ENCODE measurements around the gene CREG2.
"Not testable (repeated sequence)": the region's sequence is repeated elsewhere in the genome, so short reads cannot be mapped to it uniquely, and the experiment has no call there.

CREG2 gene

DNA sequence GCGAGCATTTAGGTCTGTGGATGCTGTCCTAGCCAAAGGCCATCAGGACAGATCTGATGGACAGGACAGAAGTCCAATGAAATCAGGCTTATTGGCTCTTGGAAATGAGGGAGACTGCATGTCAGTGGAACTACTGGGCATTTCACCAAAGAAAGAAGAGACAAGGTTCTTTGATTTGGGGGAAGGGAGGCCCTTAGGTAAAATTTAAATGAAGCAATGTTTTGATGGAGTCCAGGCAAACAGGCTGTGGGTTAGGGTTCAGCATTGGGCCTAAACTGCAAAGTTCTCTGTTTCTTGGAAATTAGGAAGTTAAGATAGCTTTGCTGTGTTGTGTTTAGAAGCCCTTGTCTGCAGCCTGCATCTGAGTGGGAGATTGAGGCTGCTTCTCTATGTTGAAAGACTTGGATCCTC lies 47.2 kb downstream of the CREG2 start:
- DNase-seq = no peak

DNA sequence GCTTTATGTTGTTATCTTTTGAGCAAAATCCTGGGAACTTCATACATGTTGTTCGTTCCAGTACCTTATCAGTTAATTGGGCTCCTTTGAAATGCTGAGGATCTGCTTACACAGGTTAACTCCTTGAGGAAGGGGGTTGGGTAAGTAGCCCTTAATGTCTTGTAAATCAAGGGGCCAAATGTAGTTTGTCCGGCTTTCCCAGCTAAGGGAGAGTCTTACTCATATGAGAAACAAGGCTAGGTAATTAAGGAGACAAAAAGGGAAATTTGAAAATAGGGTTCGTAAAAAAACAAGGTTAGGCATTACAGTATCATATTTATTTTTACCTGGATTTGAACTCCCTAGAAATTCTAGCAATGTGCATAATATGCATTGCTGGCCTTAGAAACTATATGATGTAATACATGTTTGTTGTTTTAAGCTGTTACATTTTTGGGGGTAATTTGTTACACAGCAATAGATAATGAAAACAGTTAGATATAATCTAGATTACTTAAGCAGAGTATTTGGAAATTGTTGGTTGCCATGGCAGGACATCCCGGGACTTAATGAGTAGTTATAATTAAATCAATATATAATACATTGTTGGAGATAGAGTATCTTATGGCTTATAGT lies 47.9 kb downstream of the CREG2 start:
- no peak for DNase-seq

DNA sequence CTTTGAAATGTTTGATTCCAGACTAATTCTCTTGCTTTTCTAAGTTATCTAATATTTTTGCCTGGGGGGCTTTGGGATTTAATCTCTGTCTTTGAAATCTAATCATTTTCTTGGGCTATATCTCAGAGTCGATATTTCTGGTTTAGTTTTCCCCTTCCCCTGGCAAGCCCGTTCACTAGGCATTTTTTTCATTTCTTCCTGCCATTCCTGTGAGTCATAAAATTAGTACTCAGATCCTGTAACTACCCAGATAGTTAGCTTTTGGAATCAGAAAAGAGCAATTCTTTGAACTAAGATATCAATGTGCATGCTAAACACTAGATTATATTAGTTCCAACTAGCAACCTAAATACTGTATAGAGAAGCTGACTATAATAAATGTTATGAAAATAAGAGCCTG lies 49.4 kb downstream of the CREG2 start:
- DNase-seq = no peak

DNA sequence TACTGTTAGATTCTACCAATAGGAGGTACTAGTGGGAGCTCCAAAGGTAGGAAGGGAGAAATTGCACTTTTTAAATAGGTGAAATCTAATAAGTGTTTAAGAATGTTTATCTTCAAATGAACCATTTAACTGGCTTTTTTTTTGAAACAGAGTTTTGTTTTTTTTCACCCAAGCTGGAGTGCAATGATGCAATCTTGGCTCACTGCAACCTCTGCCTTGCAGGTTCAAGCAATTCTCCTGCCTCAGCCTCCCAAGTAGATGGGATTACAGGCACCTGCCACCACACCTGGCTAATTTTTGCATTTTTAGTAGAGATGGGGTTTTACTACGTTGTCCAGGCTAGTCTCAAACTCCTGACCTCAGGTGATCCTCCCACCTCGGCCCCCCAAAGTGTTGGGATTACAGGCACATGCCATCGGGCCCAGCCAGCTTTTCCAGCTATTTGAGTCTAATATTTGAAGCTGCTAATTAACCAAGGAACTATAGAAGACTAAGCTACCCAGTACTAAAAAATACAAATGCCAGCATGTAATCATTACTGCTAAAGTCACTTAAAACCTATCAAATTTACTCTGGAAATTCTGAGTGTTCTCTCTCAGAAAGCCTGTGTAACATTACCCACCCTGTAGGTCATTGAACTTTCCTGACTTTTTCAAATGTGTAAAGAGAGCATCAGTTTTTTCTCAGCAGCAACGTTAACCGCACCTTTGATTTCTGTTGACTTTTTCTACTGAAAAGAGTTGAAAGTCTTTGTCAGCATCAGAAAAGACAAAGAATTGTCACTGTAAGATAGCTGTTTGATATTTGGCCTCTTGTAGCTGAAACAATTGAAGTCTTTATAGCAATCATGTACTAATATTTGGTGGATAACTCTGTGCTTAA lies 54.2 kb downstream of the CREG2 start:
- DNase-seq = no peak

DNA sequence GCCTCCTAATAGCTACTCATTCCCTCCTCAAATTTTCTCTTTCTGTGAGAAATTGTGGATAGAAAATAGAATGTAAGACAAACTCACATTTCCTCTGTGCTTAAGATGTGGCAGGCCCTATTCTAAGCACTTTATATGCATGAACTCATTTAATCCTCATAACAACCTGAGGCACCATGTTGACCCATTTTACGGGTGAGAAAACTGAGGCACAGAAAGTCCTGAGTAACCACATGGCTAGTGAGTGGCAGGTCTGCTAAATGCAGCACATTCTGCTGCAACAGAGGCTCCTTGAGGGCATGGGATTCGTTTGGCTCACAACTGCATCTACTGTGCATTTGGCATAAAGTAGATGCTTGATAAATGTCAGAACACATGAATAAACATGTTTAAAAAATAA lies 56.1 kb downstream of the CREG2 start:
- DNase-seq = no peak

DNA sequence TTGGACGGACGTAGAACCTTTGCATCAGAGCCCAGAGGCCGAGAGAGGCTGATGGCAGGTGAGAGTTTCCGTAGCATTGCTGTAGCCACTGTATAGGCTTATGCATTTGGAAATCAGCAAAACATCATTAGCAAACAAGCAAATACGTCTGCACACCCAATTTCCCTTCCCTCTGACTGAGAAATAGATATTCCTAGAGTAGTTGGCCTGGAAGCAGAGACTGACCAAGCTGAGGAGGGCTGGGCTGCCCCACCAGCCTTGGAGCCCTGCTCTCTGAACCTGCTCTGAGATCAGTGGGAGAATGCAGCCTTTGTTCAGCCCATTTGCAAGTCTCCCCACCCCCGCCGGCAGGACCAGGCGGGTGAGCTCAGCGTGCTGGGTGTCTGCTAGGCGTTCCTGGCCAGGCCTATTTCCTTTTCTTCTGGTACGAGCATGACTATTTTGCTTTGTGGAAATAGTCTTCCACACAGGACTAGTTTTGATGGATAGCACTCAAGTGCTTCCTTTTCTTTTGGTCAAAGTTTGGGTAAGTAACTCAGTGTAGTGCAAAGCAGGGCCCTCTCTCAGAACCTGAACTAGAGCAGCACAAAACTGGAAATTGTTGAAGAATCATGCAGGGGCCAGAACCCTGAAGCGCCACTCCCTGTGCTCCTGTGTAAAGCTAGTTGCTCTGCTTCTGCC lies 56.9 kb downstream of the CREG2 start:
- no peak for DNase-seq

DNA sequence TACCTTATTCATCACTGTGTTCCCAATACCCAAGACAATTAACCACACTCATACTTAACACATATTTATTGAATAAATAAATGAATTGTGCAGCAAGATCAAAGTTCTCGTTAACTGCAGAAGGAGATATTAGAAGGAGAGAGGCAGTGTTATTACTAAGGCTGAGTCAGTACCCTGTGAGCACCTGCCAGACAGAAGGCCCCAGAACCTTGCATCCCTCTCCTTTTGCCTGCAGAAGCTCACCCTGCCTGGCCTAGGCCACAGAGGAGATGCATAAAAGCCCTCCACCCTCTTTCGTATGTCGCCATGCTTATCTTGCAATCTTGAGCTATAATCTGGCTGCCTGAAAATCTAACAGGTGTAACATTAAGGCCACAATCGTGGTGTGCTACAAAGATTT lies 58.3 kb downstream of the CREG2 start:
- no peak for DNase-seq

DNA sequence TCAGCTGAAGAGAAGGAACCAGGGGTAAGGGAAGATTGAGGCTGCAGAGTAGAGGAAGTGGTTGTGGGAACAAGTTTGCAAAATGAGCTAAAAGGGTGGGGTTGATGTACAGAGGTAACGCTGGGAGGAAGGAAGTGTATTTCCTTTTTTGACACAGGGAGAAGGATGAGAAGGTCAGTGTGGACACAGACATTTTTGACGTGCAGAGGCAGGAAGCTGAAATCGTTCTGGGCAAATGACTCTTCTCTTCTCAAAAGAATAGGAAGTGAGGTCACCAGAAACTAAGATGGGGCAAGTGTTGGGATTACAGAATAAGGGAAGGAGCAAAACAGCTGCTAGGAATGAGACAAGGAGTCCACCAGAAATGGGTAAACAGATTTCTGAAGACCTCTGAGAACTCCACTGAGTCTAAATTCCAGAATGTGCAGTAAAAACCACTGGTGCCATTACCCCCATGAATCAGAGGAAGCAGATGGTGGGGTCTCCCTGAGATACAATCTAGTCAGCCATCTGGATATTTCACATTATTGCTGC lies 58.8 kb downstream of the CREG2 start:
- DNase-seq = no peak

DNA sequence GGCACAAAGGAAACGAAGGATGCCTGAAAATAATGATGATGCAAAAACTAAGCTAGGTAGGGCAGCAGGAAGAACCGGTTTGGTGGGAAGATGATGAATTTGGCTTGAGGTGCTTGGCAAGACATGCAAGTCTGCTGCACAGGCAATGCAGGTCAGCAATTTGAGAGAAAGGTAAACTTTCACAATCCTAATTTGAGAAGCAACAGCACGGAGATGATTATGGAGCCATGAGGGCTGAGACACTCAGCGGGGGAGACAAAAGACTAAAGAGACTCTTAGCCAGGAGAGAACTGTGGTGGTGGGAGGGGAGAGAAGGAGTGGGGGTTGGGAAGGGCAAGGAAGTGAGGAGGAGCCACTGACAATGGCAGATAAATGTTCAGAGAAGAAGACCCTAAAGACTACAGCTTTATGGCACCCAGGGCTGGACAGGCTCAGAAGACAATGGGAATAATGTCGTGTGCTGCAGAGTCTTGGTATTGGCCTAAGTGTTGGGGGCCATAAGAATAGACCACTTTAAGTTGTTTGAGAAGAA lies 59.4 kb downstream of the CREG2 start:
- DNase-seq = no peak

DNA sequence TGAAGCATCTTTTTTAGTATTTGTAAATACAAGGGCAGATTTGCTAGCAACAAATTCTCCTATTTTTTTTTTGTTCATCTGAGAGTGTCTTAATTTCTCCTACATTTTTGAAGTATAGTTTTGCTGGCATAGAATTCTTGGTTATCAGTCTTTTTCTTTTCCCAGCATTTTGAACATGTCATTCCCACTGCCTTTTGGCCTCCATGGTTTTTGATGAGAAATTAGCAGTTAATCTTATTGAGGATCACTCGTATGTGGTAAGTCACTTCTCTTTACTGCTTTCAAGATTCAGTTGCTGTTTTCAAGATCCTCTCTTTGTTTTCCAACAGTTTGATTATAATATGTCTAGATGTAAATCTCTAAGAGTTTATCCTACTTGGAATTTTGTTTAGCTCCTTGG lies 61.9 kb downstream of the CREG2 start:
- DNase-seq = no peak

DNA sequence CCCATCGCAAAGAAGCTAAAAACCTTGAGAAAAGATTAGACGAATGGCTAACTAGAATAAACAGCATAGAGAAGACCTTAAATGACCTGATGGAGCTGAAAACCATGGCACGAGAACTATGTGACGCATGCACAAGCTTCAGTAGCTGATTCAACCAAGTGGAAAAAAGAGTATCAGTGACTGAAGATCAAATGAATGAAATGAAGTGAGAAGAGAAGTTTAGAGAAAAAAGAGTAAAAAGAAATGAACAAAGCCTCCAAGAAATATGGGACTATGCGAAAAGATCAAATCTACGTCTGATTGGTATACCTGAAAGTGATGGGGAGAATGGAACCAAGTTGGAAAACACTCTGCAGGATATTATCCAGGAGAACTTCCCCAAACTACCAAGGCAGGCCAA lies 70.7 kb downstream of the CREG2 start:
- not testable (repeated sequence) for DNase-seq

DNA sequence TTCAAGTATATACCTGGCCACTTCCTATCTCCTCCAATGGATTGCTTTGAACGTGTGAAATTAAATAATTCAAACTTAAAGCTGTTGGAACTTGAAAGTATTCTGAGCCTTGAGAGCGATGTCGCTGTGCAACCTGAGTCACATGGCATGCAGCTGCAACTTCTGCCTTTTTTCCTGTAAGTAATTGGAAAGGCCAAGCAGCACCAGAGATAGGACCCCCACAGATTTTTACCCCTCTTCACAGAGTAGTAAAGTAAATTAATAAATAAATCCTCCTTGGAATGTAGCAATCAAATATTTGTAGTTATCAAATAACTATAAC lies 75.6 kb downstream of the CREG2 start:
- DNase-seq = no peak

DNA sequence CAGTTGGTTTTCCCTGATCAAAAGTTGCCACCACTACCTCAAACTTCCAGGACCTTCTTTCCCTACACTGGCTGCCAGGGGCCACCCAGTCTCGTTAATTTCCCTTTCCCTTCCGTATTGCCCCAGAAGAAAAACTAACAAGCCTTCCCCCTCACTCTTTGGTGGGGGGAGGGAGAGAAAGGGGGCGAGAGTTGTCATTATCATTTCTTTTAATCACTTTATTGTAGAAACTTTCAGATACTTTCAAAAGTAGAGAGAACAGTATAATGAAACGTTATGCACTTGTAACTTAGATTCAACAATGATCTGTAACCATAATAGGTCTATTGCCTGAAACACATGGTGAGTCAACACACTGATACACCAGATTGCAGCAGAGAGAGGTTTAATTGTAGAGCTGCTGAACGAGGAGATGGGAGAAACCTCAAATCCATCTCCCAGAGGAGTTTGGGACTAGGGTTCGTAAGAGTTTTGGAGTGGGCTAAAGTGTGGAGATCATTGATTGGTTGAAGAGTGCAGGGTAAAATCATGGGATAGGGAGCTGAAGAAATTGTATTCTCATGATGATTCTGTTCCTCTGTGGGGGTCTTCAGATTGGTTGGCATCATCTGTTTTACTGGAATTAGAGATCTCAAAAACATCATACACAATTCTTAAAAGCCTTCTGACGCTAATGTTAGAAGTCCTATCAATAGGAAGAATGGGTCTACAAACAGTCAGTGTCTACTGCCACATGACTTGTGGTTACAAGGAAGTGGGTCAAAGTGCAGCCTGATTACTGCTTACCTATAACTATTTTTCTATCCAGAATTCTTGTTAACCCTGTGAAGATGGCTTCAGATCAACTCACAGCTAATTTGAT lies 76.2 kb downstream of the CREG2 start:
- DNase-seq = no peak

DNA sequence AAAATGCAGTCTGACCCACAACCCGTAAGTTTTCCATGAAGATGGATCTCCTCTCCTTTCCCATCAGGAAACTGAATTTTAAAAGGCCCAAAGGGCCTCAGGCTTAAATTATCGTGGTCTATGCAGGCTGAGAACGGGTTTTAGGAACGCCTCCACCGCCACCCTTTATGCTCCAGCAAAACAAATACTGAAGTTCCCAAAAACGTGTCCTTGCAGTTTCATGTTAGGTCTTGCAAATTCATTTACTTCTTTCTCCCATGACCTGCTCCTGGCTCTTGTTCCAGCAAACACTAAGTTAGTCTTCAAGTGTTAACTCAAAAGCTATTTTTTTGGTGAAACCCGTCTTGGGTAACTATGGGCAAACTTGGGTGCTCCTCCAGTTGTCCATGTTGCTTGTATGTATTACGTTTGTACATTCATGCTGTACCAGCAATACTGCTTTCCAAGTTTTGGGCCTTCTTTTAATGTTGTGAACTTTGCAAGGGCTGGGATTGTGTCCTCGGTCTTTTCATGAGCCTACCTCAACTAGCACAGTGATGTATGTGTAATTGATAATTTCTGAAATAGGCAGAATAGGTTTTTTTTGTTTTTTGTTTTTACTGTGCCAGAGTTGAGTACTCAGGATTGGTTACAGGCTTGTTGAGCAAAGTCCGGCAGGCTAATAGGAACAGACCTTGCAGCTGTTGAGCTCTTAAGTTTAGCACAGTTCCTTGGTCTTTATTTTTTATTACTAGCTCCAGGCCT lies 77.0 kb downstream of the CREG2 start:
- DNase-seq = no peak

DNA sequence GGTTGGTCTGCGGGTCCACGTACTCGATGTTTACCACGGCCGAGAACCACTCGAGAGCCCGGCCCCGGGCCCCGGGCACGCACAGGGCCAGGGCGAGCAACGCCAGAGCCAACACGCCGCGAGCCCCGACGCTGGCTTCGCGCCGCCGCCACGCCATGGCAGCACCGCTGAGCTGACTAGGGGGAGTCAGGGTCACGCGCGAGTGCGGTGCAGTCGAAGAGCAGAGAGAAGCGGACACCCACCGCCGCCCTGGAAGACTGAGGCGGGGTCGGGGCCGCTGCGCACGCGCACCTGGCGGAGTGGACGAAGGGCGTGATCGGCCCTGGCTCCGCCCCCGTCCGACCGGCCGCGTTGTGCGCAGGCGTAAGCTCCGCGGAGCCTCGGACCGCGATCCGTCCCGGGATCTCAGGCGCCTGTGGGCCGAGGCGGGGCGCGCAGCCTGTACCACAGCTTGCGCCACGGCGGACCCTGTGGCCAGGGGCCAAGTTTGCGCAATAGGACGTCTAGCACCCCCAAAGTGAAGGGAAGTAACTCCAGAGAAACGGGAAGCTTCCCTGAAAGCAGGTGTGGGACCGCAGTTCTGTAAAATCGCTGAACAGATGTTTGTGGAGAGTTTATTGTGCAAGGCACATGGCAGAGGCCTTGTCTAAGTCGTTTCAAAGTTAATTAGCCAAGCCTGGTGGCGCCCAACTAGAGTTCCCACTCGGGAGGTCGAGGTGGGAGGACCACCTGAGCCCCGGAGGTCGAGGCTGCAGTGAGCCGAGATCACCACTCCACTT lies 78.7 kb downstream of the CREG2 start, which contains the start of gene RNF149:
Gene RNF149, minus strand, starts transcription at position 270 of the 779 bp plus-strand sequence. Its CDS starts 113 bp downstream, at position 157.
- DNase-seq = peak; percentile 62 to 75

DNA sequence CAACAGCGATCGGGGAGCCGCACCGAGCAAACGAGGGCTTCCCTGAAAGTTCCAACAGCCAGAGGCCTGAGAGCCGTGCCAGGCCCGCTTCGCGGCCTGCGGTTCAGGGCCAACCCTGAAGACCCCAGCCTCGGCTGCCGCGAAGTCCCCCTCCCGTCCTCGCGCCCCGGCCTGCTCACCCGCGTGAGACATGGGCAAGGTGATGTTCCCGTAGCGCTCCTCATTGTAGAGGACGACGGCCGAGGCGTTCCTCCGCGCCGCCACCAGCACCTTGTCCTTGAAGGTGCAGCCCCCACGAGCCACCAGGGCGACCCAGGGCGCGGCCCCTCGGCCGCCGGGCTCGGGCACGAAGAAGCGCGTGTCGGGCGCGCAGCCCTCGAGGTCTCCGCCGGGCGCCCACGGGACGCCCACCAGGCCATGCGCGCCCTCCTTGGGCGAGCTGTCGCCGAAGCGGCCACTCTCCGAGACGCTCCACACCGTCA lies 79.3 kb downstream of the CREG2 start:
- DNase-seq = no peak

DNA sequence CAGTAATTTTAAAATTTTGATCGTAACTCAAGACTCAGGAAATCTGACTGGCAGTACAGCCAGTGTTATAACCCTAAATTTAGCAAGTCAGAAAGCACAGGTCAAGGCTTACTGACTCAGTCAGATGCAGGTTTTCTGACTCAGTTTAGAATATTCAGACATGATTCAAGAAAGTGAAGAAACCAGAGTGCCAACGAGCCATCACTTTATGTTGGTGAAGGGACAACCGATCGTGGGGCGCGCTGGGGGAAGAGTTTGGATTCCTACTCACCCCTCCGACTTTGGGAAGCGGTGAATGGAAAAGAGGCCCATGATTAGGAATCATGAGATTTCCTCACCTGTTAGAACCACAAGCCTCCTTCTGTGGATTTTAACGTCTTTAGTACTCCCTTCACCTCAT lies 79.8 kb downstream of the CREG2 start:
- no peak for DNase-seq

DNA sequence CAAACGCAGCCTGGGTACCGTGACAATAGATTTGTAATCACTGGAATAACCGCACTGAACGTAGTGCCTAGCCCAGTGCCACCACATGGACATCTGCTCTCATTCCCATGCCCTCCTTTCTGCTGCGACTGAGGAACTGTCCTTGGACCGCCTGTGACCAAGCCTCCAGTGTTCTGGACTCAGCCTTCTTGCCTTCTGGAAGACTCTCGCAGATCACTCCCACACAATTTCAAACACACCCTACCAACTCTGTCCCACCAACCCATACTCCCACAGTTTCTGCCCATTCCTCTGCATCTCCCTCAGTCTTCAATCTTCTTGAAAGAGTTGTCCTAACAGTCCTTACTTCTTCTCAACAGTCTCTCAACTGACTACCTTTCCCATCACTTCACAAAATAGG lies 80.9 kb downstream of the CREG2 start:
- DNase-seq = no peak

DNA sequence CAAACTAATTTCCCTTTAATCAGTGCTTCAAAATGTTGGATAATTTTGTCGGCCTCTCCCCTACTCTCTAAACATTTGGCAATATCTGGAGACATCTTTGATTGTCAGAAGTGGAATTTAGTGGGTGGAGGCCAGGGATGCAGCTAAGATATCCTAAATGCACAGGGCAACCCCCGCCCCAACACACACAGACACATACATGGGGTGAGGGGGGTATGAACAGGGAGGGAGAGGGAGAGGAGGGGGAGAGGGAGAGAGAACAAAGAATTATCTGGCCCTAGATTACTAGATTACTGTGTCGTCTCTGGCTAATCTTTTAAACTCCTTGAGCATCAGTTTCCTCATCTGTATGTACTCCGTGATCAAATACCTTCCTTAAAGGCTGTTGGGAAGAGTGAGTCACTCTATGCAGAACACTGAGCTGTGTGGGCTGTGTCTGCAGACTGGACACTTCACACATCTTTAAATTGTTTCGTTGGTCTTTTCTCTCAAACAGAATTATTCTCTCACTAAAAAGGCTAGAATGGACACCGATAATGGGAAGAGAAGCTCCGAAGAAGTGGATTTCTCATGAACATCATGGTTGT lies 81.7 kb downstream of the CREG2 start:
- DNase-seq = no peak

DNA sequence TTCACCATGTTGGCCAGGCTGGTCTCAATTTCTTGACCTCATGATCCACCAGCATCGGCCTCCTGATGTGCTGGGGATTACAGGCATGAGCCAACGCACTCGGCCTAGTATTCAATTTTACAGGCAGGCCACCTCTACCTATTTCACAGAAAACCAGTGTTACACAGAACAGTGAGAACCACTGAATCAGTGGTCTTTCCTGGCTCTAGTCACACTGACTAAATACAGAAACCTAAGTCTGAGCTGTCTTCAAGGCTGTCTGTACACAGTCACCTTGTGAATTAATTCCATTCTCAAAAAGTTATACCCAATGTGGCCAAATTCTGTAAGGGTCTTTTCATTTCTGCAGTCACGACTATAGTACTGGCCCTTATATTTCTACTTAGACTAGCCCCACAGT lies 82.3 kb downstream of the CREG2 start:
- DNase-seq = no peak
